Activated B cell treated with CpG ODN at 0.5 μM for 24 hours (primary cell): ENCODE data around the gene SCOC. TPM values are rescaled to one million over a fixed set of nuclear protein-coding genes. Genes with fewer than 3 reads are reported as not detected.
A peak's percentile ranks its signal among the peaks of the same experiment; 100 is the strongest.

ENCODE experiments used
- ATAC-seq: fragments of 200-7000 bp; cut with Tn5 transposase; one replicate; pipeline ENCODE4 v1.10.0; 2021; ENCODE audit warnings: low read depth, mild to moderate bottlenecking, moderate library complexity
- CTCF ChIA-PET: fragments of 350-600 bp; sonication (Branson Sonifier 250); formaldehyde crosslinking; loops from one replicate; lab custom pipeline; 2021; ENCODE audit warnings: antibody characterized with exemption; lab: Charles Lee
- POLR2A ChIA-PET: fragments of 350-600 bp; sonication (Branson Sonifier 250); formaldehyde crosslinking; loops from one replicate; lab custom pipeline; 2021; ENCODE audit warnings: antibody characterized with exemption; lab: Charles Lee
- DNase-seq: peaks from one replicate; pipeline ENCODE4 v3.0.0; 2022
- H3K27ac Mint-ChIP-seq: one replicate; pipeline ENCODE4 v1.8.0; 2020; ENCODE audit warnings: mixed read lengths
- H3K27me3 Mint-ChIP-seq: one replicate; pipeline ENCODE4 v1.8.0; 2021; ENCODE audit warnings: mixed read lengths
- H3K36me3 Mint-ChIP-seq: one replicate; pipeline ENCODE4 v1.8.0; 2021; ENCODE audit warnings: low read depth, mixed read lengths
- H3K4me1 Mint-ChIP-seq: one replicate; pipeline ENCODE4 v1.8.0; 2021; ENCODE audit warnings: mixed read lengths
- H3K4me3 Mint-ChIP-seq: one replicate; pipeline ENCODE4 v1.8.0; 2020; ENCODE audit warnings: mild to moderate bottlenecking, mixed read lengths
- H3K9me3 Mint-ChIP-seq: one replicate; pipeline ENCODE4 v1.8.0; 2020; ENCODE audit warnings: mixed read lengths
- intact Hi-C: fragments of 100-400 bp; cut with micrococcal nuclease; formaldehyde crosslinking; loops from one replicate; pipeline ENCODE4 v1.15.1; 2024
- total RNA-seq: library from RNA; stranded (reverse); gene quantifications from 2 replicates; pipeline ENCODE4 v1.2.3, GENCODE V29; 2022
- TF ChIP-seq, protein P1 (sequence below): fragments of 200-600 bp; IDR thresholded peaks from one replicate; pipeline ENCODE4 v1.8.0; 2022; ENCODE audit warnings: antibody characterized with exemption, mild to moderate bottlenecking

SCOC gene
- total RNA-seq, 1 donor from 2014 or later = 18.0 TPM

GRCh38 chr4:140358281-140358680, 15.2 kb upstream of the SCOC start:
- no peaks in the 10 kb centered on the region for H3K4me1 Mint-ChIP-seq
- TF ChIP-seq, protein P1, sequence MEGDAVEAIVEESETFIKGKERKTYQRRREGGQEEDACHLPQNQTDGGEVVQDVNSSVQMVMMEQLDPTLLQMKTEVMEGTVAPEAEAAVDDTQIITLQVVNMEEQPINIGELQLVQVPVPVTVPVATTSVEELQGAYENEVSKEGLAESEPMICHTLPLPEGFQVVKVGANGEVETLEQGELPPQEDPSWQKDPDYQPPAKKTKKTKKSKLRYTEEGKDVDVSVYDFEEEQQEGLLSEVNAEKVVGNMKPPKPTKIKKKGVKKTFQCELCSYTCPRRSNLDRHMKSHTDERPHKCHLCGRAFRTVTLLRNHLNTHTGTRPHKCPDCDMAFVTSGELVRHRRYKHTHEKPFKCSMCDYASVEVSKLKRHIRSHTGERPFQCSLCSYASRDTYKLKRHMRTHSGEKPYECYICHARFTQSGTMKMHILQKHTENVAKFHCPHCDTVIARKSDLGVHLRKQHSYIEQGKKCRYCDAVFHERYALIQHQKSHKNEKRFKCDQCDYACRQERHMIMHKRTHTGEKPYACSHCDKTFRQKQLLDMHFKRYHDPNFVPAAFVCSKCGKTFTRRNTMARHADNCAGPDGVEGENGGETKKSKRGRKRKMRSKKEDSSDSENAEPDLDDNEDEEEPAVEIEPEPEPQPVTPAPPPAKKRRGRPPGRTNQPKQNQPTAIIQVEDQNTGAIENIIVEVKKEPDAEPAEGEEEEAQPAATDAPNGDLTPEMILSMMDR = no peak
- ChIA-PET CTCF (interaction anchor here (5.3 to 6.6 kb wide), 2 partner anchors 251 to 527 kb away, joined by 57 to 78 read pairs; no protein-coding TSS in a partner anchor), POLR2A (no interaction called here)
- H3K27me3 Mint-ChIP-seq = peaks cover 12% of the 10 kb centered on the region
- DNase-seq = no peak
- no peaks in the 10 kb centered on the region for H3K36me3 Mint-ChIP-seq
- no peak for ATAC-seq
- H3K27ac Mint-ChIP-seq = no peak overlapping the region
- H3K4me3 Mint-ChIP-seq = no peak overlapping the region
- H3K9me3 Mint-ChIP-seq = no peaks in the 10 kb centered on the region
- intact Hi-C loops = no loop called here

DNA sequence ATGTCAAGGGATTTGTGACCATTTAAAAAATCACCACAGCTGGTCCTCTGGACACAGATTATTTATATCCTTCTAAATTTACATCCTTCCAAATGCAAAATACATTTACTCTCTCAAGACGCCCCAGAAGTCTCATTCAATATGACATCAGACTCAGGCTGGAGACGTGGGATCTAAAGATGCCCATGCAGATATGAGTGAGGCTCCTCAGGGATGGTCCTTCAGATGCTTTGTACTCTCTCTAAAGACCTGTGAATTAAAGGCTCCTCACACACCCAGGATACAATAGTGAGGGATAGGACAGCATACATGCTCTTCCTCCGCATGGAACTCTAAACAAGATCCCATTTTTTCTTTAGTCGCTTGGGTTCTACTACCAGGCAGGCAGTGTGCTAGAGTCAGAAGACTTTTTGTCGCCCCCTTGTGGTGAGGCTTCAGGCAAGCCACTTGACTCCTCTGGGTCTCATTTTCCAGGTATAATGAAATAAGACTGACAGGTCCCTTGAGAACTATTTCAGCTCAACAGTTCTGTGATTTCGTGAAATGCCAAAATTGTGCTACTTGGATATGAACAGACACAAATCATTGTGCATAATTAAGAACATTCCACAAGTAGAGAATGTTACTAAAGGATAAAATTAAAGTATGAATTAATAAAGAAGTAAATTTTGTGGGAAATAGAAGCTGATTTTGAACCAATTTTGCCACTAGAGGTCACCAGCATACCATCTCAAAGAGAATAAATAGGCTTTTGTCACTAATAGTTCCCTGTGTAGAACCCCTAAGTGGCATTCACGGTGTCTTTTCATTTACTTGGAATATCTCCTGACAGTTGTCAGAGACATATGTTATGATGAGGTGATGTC, 13.7 kb upstream of the SCOC start:
- Mint-ChIP-seq H3K27ac (no peak overlapping the region), H3K9me3 (no peaks in the 10 kb centered on the region), H3K27me3 (peaks cover 12% of the 10 kb centered on the region), H3K4me1 (no peaks in the 10 kb centered on the region), H3K4me3 (no peak overlapping the region), H3K36me3 (no peaks in the 10 kb centered on the region)
- TF ChIP-seq, protein P1 = peak; percentile 93
- ChIA-PET CTCF (interaction anchor here (0.6 to 6.6 kb wide), 49 partner anchors 9 to 757 kb away, joined by 3 to 78 read pairs (median 4); partner anchors contain the start of genes CLGN, ELMOD2 and SCOC), POLR2A (interaction anchor here (0.6 to 2.5 kb wide), 2 partner anchors 13 to 87 kb away, joined by 4 to 14 read pairs; partner anchors contain the start of gene SCOC)
- peak; percentile 27 for DNase-seq
- peak; percentile 91 for ATAC-seq
- intact Hi-C loops = loop anchor here (1.0 to 2.0 kb wide), 9 partner anchors 14 to 703 kb away; partner anchors contain the start of genes CLGN and SCOC

GRCh38 chr4:140361099-140361498, 12.3 kb upstream of the SCOC start:
- DNase-seq = no peak
- Mint-ChIP-seq H3K4me3 (no peak overlapping the region), H3K9me3 (no peaks in the 10 kb centered on the region), H3K27ac (no peak overlapping the region), H3K36me3 (no peaks in the 10 kb centered on the region), H3K4me1 (no peaks in the 10 kb centered on the region), H3K27me3 (peaks cover 12% of the 10 kb centered on the region)
- TF ChIP-seq, protein P1 = no peak
- POLR2A ChIA-PET = interaction anchor here (2.5 kb wide), 1 partner anchor 12 kb away, joined by 14 read pairs; the partner anchor contains the start of gene SCOC
- intact Hi-C loops = loop anchor here (2.0 kb wide), 2 partner anchors 66 to 704 kb away; partner anchors contain the start of gene CLGN
- CTCF ChIA-PET = interaction anchor here (1.3 to 6.6 kb wide), 13 partner anchors 8 to 758 kb away, joined by 3 to 78 read pairs (median 8); partner anchors contain the start of genes CLGN and SCOC
- no peak for ATAC-seq

DNA sequence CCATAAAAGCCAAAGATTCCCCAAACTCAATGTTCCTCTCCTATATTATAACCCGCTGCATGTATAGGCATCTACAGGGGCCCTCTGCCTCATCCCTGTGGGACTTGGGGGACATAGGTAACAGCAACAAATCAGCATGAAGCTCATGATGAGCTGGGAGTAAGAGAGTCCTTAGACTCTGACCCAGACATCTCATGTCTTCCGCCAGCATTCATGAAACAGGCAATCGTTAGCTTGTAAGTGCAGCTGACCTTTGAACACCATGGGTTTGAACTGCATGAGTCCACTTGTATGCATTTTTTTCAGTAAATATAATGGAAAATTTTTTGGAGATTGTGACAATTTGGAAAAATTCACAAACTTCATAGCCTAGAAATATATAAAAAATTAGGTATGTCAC, 10.4 kb upstream of the SCOC start:
- ATAC-seq (no peak), DNase-seq (no peak)
- Mint-ChIP-seq H3K27me3 (peaks cover 2% of the 10 kb centered on the region), H3K36me3 (no peaks in the 10 kb centered on the region), H3K4me1 (no peaks in the 10 kb centered on the region), H3K27ac (no peak overlapping the region), H3K9me3 (no peaks in the 10 kb centered on the region), H3K4me3 (no peak overlapping the region)
- TF ChIP-seq, protein P1 = no peak
- POLR2A ChIA-PET = interaction anchor here (0.6 kb wide), 1 partner anchor 521 kb away, joined by 3 read pairs; no protein-coding TSS in a partner anchor
- intact Hi-C loops = no loop called here
- CTCF ChIA-PET = interaction anchor here (2.0 to 5.3 kb wide), 3 partner anchors 10 to 276 kb away, joined by 8 to 57 read pairs (median 8); partner anchors contain the start of gene SCOC
